ENCODE results near the gene OXCT1. TPM values are rescaled to one million over a fixed set of nuclear protein-coding genes. Genes with fewer than 3 reads are reported as not detected.

OXCT1 gene
- total and polyA plus RNA-seq, 2 of the 8 experiments (the other 6 are each of a cell fraction or from before 2014, with no cell fraction given) = 10.1 to 28.2 TPM

DNA sequence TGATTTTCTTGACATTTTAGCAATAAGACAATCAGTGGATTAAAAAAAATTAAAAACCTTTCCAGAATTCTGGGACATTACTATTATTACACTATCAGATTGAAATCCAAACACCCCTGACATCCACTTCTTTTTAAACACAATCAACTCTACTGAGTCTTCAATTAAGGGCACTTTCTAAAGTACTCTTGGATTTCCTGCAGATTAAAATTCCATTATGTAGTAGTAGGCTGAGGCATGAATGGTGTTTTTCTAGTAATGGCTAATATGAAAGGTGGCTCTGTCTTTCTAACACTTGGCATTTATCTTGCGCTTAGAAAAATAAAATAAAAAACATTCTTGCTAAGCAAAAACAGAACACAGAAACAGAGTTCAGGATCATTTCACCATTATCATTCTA lies 107.8 kb downstream of the OXCT1 start:
- Histone ChIP-seq H3K4me3 (ENCODE audit: extremely low read depth in 1 of 4, insufficient read depth in 2 of 4, low read depth in 3 of 4, low read length in 4 of 4) (no peak overlapping the region), H4K5ac (ENCODE audit: insufficient read length, low read depth, low read length) (no peak overlapping the region), H3K27me3 (replicated peaks in 1 of 4; ENCODE audit: control insufficient read depth in 3 of 4, extremely low read depth in 1 of 4, insufficient read depth in 3 of 4, low read length in 3 of 4) (no peaks in the 10 kb centered on the region), H3K9ac (replicated peaks in 1 of 4; ENCODE audit: extremely low read depth in 1 of 4, low read depth in 3 of 4, low read length in 3 of 4) (no peak overlapping the region), H3K79me2 (ENCODE audit: control insufficient read depth in 1 of 2, insufficient read depth in 2 of 2, low read length in 2 of 2) (no peaks in the 10 kb centered on the region), H3K9me3 (ENCODE audit: insufficient read depth in 2 of 2, low read depth in 1 of 2, low read length in 1 of 2) (no peaks in the 10 kb centered on the region), H4K8ac (ENCODE audit: extremely low read depth, insufficient read depth, low read length) (no peak overlapping the region), H3K23ac (ENCODE audit: insufficient read length) (no peak overlapping the region), H3K56ac (replicated peaks; ENCODE audit: insufficient read length, low read depth, low read length) (no peak overlapping the region), H3K14ac (ENCODE audit: insufficient read length) (no peak overlapping the region), H2BK20ac (ENCODE audit: low read length) (no peak overlapping the region), H2BK120ac (replicated peaks; ENCODE audit: low read depth, low read length) (no peak overlapping the region), H2BK12ac (ENCODE audit: low read depth, low read length) (no peak overlapping the region), H2BK15ac (ENCODE audit: low read length) (no peak overlapping the region), H3K4me1 (replicated peaks in 1 of 4; ENCODE audit: control insufficient read depth in 3 of 4, insufficient read depth in 4 of 4, low read length in 3 of 4) (no peaks in the 10 kb centered on the region), H2BK5ac (ENCODE audit: low read depth, low read length) (no peak overlapping the region), H3K36me3 (ENCODE audit: control insufficient read depth in 2 of 4, insufficient read depth in 4 of 4, low read length in 3 of 4) (peaks cover 0 to 3% (median 0%) of the 10 kb centered on the region in 4 experiments; a peak in 1 of 8 replicates), H3K23me2 (ENCODE audit: low read depth, low read length) (no peaks in the 10 kb centered on the region), H4K20me1 (replicated peaks in 1 of 2; ENCODE audit: control insufficient read depth in 1 of 2, insufficient read depth in 2 of 2, low read length in 2 of 2) (no peaks in the 10 kb centered on the region), H3K4ac (replicated peaks; ENCODE audit: insufficient read length, low read depth, low read length) (no peak overlapping the region), H3K4me2 (ENCODE audit: insufficient read depth in 1 of 2, low read depth in 2 of 2, low read length in 2 of 2) (no peak overlapping the region), H2AFZ (ENCODE audit: low read length) (no peak overlapping the region), H3K18ac (ENCODE audit: extremely low read depth, low read length) (no peak overlapping the region), H3K27ac (ENCODE audit: low read depth, low read length) (no peak overlapping the region), H4K91ac (replicated peaks; ENCODE audit: insufficient read length, low read length) (no peak overlapping the region), H2AK5ac (ENCODE audit: low read depth, low read length) (no peak overlapping the region), H3K79me1 (ENCODE audit: low read depth, low read length) (no peaks in the 10 kb centered on the region)
- WGBS, 2 experiments (ENCODE audit: extremely low coverage in 1 of 2, insufficient coverage in 1 of 2, insufficient read length in 1 of 2, insufficient replicate concordance in 2 of 2, low coverage in 1 of 2, low lambda C conversion rate in 2 of 2, missing lambda C conversion rate in 1 of 2) = 86% methylated on average over 1 of the region's 1 CpG; no CpG with 5 or more reads in 1 of the 2 experiments
- TF ChIP-seq CHD1 (IDR thresholded peaks at IDR 0.05; ENCODE audit: low read depth, low read length) = no peak
- no peak for TF ChIP-seq SIRT6 (IDR thresholded peaks at IDR 0.05; ENCODE audit: low read length)
- no peak for TF ChIP-seq EZH2 (IDR thresholded peaks at IDR 0.05; ENCODE audit: low read depth, low read length, severe bottlenecking)
- no peak for TF ChIP-seq CEBPB (IDR thresholded peaks at IDR 0.05; ENCODE audit: low read depth, low read length)
- no peak for TF ChIP-seq YY1 (IDR thresholded peaks at IDR 0.05; ENCODE audit: low read depth, low read length)
- TF ChIP-seq SP2 (IDR thresholded peaks at IDR 0.05; ENCODE audit: low read length) = no peak
- TF ChIP-seq NRF1 (IDR thresholded peaks at IDR 0.05; ENCODE audit: low read depth, low read length) = no peak
- no peak for TF ChIP-seq MAFK (IDR thresholded peaks at IDR 0.05; ENCODE audit: low read depth, low read length)
- TF ChIP-seq JUND (IDR thresholded peaks at IDR 0.05; ENCODE audit: low read length) = no peak
- no peak for TF ChIP-seq EGR1 (IDR thresholded peaks at IDR 0.05; ENCODE audit: borderline replicate concordance, low read depth, low read length)
- ChIA-PET CTCF (ENCODE audit: partially characterized antibody) (interaction anchor here (1.3 kb wide), 1 partner anchor 54 kb away, joined by 4 read pairs; no protein-coding TSS in a partner anchor), POLR2A (ENCODE audit: partially characterized antibody) (no interaction called here)
- FAIRE-seq = no peak
- no peak for DNase-seq (ENCODE audit: low read depth in 1 of 2, low spot score in 2 of 2)

Data from H1 (cell line).